Neural cell (in vitro differentiated cells): Measurements from ENCODE around the gene LRRC8C.

Source experiments
- EZH2 ChIP-seq: fragments of 200-600, 300-800 bp; shearing (Covaris generic), sonication (generic); IDR thresholded peaks from 2 replicates; pipeline ENCODE4 v1.6.1; 2014; ENCODE audit warnings: antibody characterized with exemption, low read length, borderline replicate concordance, mild to moderate bottlenecking; ENCODE audit not compliant: insufficient read depth, poor library complexity, severe bottlenecking
- TF ChIP-seq, protein P1 (sequence below): fragments of 450-650 bp; IDR thresholded peaks from 2 replicates; pipeline ENCODE4 v1.5.1; 2014; ENCODE audit warnings: antibody characterized with exemption, mild to moderate bottlenecking, moderate library complexity; ENCODE audit not compliant: poor library complexity, severe bottlenecking

- TF ChIP-seq, protein P1, sequence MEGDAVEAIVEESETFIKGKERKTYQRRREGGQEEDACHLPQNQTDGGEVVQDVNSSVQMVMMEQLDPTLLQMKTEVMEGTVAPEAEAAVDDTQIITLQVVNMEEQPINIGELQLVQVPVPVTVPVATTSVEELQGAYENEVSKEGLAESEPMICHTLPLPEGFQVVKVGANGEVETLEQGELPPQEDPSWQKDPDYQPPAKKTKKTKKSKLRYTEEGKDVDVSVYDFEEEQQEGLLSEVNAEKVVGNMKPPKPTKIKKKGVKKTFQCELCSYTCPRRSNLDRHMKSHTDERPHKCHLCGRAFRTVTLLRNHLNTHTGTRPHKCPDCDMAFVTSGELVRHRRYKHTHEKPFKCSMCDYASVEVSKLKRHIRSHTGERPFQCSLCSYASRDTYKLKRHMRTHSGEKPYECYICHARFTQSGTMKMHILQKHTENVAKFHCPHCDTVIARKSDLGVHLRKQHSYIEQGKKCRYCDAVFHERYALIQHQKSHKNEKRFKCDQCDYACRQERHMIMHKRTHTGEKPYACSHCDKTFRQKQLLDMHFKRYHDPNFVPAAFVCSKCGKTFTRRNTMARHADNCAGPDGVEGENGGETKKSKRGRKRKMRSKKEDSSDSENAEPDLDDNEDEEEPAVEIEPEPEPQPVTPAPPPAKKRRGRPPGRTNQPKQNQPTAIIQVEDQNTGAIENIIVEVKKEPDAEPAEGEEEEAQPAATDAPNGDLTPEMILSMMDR = no peak
- no peak for TF ChIP-seq EZH2
Observed at GRCh38 chr1:89739844-89740216, 106.9 kb downstream of the LRRC8C start.
